SK-N-DZ (cell line): ENCODE measurements around the gene BPIFB1.

ENCODE experiments used
- DNase-seq: peaks from one replicate; pipeline ENCODE4 v3.0.0-alpha.2; 2015; ENCODE audit warnings: low spot score

BPIFB1 gene

DNA sequence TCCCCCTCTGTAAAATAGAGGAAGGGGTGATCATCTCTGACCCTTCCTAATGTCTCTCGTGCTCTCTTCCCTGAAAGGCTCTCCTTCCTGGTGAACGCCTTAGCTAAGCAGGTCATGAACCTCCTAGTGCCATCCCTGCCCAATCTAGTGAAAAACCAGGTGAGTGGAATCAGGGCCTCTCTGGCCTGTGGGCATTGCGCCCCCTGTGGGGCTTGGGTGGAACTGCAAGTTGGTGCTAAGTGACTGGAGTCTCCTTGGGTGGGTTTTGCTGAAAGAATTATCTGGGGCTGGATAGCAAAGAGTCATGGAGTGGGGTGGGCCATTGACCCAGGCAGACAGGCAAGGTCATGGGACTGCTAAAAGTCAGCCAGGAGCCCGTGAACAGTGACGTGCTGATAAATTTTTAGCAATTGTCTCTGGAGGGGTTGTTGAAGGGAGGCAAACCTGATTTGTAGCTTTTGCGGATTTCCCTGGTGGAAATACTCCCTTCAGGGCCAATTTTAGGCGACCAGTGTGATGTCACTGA is 8.9 kb downstream of the BPIFB1 start:
- no peak for DNase-seq

- no peak for DNase-seq
These were observed 13.2 kb downstream of the BPIFB1 start for GRCh38 chr20:33296206-33296605.

DNA sequence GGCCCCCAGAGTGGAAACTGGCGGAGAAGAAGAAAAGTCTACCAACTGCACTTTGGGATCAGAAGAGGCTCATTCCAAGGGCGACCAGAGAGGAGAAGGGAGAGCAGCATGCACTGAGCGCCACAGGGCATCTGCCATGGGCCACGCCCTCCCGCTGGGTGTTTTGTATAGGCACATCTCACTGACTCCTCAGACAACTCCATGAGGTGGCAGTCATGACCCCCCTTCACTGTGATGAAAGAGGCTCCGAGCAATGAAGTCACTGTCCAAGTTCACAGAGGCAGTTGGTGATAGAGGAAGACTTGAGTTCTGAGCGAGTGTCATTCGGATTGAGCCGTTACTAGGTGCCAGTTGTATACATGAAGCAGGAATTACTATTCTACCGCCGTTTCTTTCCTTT is 15.4 kb downstream of the BPIFB1 start:
- no peak for DNase-seq

DNA sequence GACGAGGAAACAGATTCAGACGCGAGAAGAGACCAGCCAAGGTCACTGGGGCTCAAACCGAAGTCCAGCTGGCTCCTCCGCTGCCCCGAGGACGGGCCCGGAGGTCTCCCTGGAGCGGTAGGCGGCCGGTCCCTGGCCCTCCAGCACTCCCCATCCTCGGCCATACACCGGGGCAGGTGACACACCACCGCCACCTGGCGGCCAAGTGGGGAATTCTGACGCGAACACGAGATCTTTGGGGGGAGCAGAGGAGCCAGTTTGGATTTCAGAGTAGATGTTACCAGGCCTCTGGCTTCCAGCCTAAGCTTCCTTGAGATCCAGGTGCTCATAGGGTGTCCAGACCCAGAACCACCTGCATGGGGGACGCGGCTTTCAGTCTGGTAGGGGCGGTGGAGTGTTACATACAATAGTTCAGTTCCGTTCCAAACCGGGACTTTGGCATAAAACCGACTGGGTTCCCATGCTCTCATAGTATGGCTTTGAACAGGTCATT is 16.1 kb downstream of the BPIFB1 start:
- peak; percentile 75 for DNase-seq

DNA sequence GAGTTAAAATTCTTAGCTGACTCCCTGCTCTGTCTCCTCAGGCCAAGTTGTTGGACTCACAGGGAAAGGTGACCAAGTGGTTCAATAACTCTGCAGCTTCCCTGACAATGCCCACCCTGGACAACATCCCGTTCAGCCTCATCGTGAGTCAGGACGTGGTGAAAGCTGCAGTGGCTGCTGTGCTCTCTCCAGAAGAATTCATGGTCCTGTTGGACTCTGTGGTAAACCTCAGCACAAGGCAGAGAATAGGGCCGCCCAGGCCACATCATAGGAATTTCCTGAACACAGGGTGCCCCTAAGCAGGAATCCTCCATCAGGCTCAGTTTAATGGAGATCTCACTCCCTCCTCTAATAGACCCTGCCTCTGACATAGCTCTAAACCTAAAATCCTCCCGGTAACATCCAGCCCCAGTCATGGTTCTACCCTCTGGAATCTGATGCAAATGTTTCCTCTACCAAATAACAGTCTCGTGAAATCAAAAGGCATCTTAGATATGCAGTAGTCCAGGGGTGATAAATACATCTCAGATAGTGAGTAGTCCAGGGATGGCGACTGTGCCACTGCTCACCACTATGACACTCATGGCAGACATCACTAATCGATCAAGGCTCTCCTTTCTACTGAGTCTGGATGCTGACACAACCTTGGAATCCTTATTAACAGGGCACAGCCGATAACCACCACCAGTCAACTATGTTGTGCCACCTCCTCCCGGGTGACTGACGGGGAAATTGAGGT is 18.3 kb downstream of the BPIFB1 start:
- no peak for DNase-seq

- no peak for DNase-seq
These were observed 20.6 kb downstream of the BPIFB1 start for GRCh38 chr20:33303595-33303994.

GRCh38 chr20:33304046-33304445 is 21.0 kb downstream of the BPIFB1 start:
- DNase-seq: no peak

DNA sequence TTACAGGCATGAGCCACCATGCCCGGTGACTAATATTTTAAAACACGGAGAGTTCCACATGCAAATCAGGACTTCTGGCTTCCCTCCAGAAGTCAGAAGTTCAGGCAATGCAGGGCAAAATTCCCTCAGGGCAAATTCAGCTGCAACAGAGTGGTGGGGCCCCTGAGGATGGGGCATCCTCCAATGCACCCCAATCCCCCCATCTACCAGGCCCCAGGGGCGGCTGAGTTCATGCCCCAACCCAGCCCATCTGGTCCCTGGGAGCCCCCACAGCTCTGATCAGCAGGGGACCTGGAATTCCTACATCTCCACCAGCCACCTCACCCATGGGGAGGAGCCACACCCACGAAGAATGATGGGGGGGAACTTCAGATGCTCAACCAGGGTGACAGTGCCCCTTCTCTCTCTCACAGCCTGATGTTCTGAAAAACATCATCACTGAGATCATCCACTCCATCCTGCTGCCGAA is 22.6 kb downstream of the BPIFB1 start:
- DNase-seq: no peak

DNA sequence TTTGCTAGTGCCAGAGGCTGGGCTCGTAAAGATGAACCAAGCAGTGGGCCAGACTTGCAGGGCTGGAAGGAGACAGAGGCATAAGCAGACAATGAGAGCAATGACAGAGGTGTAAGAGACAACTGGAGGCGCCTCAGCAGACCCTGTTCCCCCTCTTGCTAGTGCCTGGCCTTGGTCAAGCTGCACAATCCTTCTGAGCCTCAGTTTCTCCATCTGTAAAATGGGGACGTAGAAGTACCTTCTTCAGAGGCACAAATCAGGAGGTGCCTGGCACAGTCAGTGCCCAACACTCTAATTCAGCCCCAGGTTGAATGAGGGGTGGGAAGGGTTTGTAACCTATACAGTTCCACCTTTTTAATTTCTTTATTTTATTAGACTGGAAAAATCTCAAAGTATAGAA is 23.2 kb downstream of the BPIFB1 start:
- no peak for DNase-seq

GRCh38 chr20:33306807-33307206 is 23.8 kb downstream of the BPIFB1 start:
- DNase-seq: no peak

DNA sequence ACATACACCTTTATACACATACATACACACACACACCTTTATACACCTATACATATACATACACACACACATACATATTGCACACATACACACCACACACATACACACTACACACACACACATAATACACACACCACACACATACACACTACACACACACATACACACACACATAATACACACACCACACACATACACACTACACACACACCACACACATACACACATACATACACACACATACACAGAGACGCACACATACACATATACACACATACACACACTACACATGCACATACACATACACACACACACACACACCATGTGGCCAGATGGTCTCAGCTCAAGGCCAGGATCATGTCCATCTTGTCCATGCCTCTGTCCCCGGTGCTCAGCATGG is 25.7 kb downstream of the BPIFB1 start:
- DNase-seq: no peak

DNA sequence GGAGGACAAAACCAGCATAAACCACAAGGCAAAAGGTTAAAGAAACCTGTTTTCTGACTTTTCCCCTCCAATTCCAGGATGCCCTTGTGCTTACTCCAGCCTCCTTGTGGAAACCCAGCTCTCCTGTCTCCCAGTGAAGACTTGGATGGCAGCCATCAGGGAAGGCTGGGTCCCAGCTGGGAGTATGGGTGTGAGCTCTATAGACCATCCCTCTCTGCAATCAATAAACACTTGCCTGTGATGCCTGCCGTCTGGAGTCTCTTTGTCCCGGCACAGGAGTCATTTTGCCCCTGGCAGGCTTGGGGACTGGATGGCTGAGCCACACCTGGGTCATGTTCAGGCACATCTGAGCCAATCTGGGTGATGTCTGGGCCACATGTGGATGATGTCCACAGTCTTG is 26.6 kb downstream of the BPIFB1 start:
- no peak for DNase-seq

GRCh38 chr20:33310327-33310899 is 27.4 kb downstream of the BPIFB1 start:
- no peak for DNase-seq

- no peak for DNase-seq
These were observed 28.0 kb downstream of the BPIFB1 start for GRCh38 chr20:33311011-33311410.

DNA sequence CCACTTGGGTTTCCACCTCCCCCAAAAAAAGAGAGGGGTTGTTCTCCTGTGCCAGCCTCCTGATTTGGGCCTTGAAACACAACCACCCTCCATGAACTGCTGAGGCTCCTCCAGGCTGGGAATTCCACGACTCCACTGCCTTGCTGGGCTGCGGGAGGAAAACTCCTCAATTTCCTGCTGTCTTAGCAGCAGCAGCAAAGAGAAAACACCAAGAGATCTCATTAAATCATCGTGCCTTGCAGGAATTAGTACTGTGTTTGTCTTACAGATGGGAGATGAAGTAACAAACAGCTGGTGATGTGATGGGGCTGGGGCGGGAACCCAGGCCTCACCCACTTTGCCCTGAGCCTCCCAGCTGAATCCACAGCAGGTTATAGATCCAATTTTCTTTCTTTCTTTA is 29.0 kb downstream of the BPIFB1 start:
- DNase-seq: no peak

GRCh38 chr20:33312583-33312982 is 29.6 kb downstream of the BPIFB1 start:
- DNase-seq: no peak

DNA sequence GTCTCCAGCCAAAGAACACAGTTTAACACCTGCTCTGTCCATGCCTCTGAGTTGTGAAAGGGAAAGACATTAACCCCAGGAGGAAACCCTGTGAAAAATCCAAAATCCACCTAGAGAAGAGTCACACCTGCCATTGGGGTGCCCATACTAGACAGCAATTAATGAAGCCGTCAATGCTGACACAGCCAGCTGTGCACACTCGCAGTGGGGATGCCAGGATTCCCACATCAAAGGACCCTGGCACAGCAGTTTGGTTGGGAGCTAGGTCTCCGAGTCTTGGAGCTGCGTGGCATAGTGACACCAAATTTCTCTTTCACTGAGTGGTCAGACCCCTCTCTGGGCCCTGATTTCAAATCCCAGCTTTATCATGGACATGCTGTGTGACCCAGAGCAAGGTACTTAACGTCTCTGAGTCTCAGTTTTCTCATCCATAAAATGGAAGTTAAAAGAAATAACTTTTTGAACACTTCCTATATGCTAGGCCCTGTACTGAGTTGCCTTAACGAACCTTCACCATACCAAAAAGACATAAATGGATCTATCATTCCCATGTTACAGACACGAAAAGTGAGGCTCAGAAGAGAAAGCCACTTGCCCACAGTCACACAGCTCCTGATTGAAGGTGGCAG is 30.8 kb downstream of the BPIFB1 start:
- DNase-seq: no peak

- no peak for DNase-seq
These were observed 33.3 kb downstream of the BPIFB1 start for GRCh38 chr20:33316343-33316742.

- DNase-seq: no peak
These were observed 33.9 kb downstream of the BPIFB1 start for GRCh38 chr20:33316958-33317357.

DNA sequence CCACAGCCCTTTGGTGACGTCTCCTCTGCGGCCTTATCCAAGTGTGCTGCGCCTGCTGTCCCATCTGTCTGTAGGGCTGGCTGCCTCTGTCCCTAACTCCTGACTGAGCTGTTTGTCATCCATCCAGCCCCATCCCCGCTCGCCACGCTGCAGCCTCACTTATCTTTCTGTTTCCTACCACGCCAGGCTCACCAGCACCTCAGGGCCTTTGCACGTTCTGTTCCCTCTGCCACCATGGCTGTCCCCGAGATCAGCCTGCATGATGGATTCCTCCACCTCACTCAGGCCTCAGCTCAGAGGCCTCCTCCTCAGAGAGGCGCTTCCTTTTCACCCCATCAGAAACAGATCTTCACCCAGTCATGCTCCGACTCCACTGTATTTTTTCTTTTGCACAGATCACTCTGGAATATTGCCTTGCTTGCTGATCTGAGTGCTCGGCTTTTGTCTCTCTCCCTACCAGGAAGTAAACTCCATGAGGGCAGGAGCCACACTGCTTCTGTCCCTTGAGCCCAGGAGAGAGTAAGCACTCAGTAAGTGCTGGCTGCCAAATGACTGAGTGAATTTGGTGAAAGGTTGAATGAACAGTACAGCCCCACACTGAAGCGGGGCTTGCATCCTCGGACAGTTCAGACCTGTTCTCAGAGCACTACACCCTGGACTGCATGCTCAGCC is 34.5 kb downstream of the BPIFB1 start:
- DNase-seq: no peak

DNA sequence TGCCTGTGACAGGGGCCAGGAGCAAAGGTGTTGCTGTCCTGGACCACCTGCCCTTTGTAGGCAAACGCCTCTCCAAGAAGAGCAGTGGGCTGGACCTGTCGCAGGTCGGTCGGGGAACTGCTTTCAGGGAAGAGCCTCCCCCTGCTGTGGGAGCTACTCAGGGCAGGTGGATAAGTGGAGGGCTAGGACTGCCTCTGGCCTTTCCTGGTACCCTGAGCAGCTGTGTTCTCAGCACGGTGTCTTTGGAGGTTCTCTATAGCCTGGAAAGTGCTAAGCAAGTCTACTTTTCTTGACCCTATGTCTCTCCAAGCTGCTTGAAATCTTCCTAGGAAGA is 35.0 kb downstream of the BPIFB1 start:
- DNase-seq: no peak

- DNase-seq: no peak
These were observed 37.0 kb downstream of the BPIFB1 start for GRCh38 chr20:33320006-33320405.
